Hematopoietic multipotent progenitor cell treated with erythropoietin and hydrocortisone succinate and interleukin-3 and kit ligand, for 17 days (in vitro differentiated cells): ENCODE measurements around the gene GMDS.

Experiments used
- DNase-seq: peaks from one replicate; pipeline ENCODE4 v3.0.0-alpha.2; 2015; ENCODE audit warnings: low spot score

Gene GMDS

GRCh38 chr6:1624058-1624850 lies 621.2 kb downstream of the GMDS start:
- DNase-seq, result no peak

GRCh38 chr6:1623769-1624057 lies 621.7 kb downstream of the GMDS start:
- DNase-seq, result no peak

- no peak for DNase-seq
These were observed 622.3 kb downstream of the GMDS start for GRCh38 chr6:1622851-1623768.

GRCh38 chr6:1622220-1622850 lies 623.1 kb downstream of the GMDS start:
- no peak for DNase-seq

GRCh38 chr6:1621070-1621701 lies 624.2 kb downstream of the GMDS start:
- DNase-seq, result no peak

GRCh38 chr6:1620504-1621069 lies 624.8 kb downstream of the GMDS start:
- DNase-seq, result no peak

GRCh38 chr6:1619673-1620503 lies 625.5 kb downstream of the GMDS start:
- DNase-seq, result no peak

- no peak for DNase-seq
These were observed 626.2 kb downstream of the GMDS start for GRCh38 chr6:1619098-1619672.

GRCh38 chr6:1618311-1619097 lies 626.9 kb downstream of the GMDS start:
- DNase-seq, result no peak

GRCh38 chr6:1617466-1618310 lies 627.7 kb downstream of the GMDS start:
- DNase-seq, result no peak

- DNase-seq, result no peak
These were observed 628.5 kb downstream of the GMDS start for GRCh38 chr6:1616701-1617463.

GRCh38 chr6:1615853-1616420 lies 629.5 kb downstream of the GMDS start:
- DNase-seq, result no peak

GRCh38 chr6:1615151-1615852 lies 630.1 kb downstream of the GMDS start:
- no peak for DNase-seq

- no peak for DNase-seq
These were observed 630.8 kb downstream of the GMDS start for GRCh38 chr6:1614448-1615150.

- no peak for DNase-seq
These were observed 631.5 kb downstream of the GMDS start for GRCh38 chr6:1613688-1614447.

- DNase-seq, result no peak
These were observed 632.1 kb downstream of the GMDS start for GRCh38 chr6:1613346-1613687.
